HT1080 (cell line): ENCODE measurements around the gene SMCHD1. TPM values are rescaled to one million over a fixed set of nuclear protein-coding genes. Genes with fewer than 3 reads are reported as not detected.
A peak's percentile ranks its signal among the peaks of the same experiment; 100 is the strongest.
"Not testable (repeated sequence)": the region's sequence is repeated elsewhere in the genome, so short reads cannot be mapped to it uniquely, and the experiment has no call there.

Source experiments
- DNase-seq: peaks from one replicate; pipeline ENCODE4 v3.0.0-alpha.2; 2015; ENCODE audit warnings: low read depth
- total RNA-seq: library from RNA; depleted of rRNA; stranded (reverse); fragments of >200 nt; shearing (Covaris generic); gene quantifications from 2 replicates; pipeline ENCODE4 v1.2.3, GENCODE V29; 2014

Gene SMCHD1
- total RNA-seq, 1 experiment from 2014 or later: 41.8 TPM

DNA sequence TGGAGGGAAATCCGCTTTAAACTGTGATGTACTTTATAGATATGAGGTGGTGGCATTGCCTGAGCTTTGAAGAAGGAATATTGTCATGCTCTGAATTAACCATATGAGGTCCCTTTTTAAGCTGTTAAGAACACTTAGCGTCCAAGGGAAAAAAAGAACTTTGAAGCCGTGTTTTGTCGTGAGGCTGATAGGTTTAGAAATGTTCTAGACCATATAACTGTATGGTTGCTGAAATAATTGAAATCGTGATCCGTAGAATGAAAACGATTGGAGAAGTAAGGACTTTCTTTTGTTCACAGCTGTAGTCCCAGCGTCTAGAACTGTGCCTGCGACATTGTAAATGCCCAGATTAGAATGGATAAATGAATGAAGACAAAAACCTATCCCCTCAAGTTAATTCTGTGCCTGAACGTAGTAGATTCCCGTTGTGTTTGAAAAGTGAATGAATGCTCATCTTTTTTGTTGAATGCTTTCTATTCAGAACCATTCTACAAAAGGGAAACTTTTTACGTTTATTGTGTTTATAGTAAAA, 1.5 kb downstream of the SMCHD1 start:
- no peak for DNase-seq

DNA sequence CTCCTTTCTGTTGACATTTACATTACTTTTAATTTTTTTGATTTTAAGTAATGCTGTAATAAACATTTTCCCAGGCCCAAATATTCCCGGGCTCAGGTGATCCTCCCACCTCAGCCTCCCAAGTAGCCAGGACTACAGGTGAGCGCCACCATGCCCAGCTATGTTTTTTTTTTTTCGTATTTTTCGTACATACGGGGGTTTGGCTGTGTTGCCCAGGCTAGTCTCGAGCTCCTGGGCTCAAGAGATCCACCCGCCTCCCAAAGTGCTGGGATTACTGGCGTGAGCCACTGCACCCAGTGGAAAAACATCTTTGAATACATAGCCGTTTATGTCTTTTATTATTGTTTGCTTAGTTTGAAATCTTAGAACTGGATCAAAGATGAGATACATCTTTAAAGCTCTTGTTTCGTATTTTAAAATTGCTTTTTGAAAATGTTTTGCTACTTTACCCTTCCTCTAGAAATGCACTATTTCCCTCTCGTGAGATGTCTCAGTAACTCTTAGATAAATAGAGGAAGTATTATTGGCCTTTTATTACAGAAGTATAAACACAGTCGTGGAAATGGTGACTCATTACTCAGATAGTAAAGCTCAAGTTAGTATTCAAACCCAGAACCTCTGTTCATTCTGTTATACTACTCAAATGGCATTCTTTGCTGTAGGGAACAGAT, 2.4 kb downstream of the SMCHD1 start:
- peak; percentile 56 for DNase-seq

DNA sequence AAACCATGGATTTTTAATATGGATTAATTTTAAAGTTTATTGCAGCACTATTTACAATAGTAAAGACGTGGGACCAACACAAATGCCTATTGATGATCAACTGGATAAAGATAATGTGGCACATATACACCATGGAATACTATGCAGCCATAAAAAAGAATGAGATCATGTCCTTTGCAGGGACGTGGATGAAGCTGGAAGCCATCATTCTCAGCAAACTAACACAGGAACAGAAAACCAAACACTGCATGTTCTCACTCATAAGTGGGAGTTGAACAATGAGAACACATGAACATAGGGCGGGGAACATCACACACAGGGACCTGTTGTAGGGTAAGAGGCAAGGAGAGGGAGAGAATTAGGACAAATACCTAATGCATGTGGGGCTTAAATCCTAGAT, 5.3 kb downstream of the SMCHD1 start:
- not testable (repeated sequence) for DNase-seq

DNA sequence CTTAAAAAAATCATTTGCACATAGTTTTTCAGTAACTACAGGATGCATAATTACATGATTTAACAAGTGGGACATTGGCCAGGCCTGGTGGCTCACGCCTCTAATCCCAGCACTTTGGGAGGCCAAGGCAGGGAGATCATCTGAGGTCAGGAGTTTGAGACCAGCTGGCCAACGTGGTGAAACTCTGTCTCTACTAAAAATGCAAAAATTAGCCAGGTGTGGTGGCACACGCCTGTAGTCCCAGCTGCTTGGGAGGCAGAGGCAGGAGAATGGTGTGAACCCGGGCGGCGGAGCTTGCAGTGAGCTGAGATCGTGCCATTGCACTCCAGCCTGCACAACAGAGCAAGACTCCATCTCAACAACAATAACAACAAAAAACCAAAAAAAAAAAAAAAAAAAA, 6.8 kb downstream of the SMCHD1 start:
- not testable (repeated sequence) for DNase-seq

DNA sequence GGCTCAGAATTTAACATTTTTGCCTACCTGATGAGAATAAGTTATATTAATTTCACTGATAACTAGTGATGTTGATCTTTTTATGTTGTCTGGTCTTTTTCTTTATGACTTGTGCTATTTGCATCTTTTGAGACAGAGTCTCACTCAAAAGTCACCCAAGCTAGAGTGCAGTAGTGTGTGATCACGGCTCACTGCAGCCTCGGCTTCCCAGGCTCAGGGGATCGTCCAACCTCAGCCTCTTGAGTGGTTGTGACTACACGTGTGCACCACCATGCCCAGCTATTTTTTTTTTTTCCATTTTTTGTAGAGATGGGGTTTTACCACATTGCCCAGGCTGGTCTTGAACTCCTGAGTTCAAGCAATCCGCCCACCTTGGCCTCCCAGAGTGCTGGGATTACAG, 7.5 kb downstream of the SMCHD1 start:
- no peak for DNase-seq

DNA sequence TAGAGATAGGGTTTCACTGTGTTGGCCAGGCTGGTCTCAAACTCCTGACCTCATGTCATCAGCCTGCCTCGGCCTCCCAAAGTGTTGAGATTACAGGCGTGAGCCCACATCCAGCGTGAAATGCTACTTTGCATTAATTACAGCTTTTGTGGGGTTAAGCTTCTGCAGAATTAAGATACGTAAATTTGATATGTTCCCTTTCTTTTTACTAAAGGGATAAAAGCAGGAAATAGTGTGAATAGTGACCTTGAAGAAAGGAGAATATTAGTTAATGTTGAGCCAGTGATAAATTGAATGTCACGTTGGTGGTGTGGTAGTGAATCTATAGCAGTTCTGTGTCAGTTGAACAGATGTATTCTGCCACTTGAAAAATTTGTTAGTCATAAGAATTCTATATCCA, 16.9 kb downstream of the SMCHD1 start:
- DNase-seq: no peak

DNA sequence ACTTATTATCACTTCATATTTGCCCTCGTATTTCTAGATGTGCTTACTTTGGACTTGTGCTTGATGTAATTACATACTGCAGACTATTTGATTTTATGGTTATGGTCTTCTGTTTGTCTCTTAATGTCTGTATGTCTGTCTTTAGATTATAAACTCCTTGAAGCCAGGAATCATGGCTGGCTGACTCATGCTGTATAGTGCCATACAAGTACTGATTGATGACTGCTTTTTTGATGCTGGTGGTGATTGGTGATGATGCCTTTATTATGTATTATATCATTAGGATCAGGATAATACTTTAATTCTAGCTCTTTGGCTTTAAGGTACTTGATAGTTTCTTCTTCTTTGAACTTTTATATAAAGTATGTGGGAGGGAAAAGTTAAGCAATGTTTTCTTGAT, 17.3 kb downstream of the SMCHD1 start:
- DNase-seq: no peak

DNA sequence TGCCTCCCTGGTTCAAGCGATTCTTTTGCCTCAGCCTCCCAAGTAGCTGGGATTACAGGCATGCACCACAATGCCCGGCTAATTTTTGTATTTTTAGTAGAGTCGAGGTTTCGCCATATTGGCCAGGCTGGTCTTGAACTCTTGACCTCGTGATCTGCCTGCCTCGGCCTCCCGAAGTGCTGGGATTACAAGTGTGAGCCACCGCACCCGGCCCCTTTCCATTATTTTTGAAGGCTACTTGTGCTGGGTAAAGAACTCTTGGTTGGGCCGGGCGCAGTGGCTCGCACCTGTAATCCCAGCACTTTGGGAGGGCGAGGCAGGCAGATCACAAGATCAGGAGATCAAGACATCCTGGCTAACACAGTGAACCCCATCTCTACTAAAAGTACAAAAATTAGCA, 23.4 kb downstream of the SMCHD1 start:
- not testable (repeated sequence) for DNase-seq

DNA sequence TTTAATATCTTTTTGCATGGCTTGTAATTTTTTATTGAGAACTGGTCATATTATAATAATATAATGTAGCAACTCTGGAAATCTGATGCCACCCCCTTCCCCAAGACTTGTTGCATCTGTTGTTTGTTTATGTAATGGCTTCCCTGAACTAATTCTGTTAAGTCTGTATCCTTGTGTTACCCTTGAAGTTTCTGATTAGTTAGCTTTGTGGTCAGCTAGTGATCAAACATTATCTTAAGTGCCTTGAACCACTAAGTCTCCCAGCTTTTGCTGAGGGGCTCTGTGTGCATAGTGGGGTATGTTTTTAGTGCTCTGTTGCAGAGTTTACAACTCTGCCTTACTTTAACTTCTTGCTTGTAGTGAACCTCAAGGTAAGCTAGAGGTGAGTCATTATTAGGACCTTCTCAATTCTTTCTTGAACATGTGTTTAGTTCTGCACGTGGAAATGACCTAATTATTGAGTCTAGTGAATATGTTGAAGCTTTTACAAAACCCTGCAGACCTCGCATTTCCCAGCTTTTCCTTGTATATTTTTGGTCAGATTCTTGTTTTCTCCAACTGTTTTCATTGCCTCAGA, 24.8 kb downstream of the SMCHD1 start:
- no peak for DNase-seq

DNA sequence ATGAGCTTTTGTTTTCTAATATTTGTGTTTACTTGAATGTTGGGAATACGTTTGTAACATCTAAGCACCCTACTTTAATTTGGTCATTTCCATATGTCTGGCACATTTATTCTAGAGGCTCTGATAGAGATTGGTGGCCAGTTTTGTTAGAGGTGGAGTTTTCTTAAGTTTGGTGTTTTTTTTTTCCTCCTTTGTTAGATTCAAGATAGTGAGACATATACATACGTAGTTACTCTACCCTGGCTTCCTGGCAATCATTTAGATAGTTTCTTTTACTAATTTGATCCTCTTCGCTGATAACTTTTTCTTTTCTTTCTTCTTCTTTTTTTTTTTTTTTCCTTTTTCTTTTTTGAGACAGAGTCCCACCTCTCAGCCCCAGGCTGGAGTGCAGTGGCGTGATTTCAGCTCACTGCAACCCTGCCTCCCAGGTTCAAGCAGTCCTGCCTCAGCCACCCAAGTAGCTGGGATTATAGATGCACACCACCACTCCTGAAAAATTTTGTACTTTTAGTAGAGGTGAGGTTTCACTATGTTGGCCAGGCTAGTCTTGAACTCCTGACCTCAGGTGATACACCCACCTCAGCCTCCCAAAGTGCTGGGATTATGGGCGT, 26.6 kb downstream of the SMCHD1 start:
- no peak for DNase-seq

DNA sequence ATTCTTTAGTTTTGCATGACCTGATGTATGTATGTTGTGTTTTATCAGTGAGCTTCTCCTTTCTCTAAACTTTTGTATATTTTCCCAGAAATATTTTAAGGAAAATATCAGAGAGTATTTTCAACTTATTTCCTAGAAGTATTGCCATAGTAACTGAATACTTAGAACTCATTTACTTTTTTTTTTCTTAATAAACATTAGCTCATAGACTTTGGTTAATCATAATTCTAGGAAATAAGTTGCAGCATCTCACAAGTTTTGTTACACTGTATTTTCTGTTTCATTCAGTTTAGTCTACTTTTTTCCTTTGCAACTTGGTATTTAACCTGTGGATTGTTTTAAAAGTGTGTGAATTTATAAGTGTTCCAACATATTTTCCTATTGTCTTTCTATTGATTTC, 27.5 kb downstream of the SMCHD1 start:
- no peak for DNase-seq

DNA sequence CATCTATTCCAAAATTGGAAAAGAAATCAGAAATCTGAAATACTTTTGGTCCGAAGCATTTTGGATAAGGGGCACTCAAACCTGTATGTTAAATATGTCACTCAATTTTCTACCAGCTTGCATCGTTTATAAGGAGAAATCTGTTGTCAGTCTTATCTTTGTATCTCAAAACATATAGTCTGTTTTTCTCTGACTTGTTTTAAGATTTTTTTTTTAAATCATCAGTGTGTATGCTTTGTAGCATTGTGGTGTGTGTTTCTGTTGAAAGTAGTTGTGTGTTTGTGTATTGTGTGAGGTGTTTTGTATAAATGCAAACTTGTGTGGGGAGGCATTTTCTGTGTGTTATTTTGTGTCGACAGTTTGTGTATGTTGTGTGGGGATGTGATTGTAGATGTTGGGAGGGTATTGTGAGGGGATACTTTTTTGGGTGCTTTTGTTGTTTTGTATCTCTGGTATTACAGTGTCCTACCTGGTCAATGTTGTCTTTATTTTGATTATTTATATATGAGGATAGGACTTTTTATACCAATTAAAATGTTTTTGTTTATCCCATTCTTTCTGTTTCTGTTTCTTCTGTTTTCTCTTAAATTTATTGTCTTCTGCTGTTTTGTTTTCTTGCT, 30.9 kb downstream of the SMCHD1 start:
- no peak for DNase-seq

DNA sequence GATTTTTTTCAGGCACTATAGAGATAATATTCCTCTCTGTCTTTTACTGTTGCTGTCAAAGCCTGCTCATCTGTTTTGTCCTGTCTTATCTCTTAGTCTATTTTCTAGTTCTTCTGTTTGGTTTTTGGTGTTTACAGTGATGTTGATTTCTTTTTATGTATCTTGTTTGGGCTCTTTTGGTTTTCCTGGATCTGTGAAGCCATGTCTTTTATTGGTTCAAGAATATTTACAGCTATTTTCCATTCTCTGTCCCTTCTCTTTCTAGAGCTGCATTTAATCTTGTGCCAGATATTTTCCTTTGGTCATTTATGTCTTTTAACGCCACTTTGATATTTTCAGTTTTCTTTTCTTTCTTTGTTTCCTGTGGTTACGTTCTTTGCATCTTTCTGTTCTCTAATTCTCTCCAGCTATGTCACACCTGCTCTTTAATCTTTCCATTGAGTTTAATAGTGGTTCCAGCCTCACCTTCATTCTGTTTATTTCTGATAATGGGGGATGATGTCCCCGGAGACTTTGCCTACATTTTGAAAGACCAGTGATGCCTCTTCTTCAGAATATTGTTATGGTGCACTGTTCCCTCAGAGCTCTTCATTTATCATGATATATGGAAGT, 32.0 kb downstream of the SMCHD1 start:
- DNase-seq: no peak

DNA sequence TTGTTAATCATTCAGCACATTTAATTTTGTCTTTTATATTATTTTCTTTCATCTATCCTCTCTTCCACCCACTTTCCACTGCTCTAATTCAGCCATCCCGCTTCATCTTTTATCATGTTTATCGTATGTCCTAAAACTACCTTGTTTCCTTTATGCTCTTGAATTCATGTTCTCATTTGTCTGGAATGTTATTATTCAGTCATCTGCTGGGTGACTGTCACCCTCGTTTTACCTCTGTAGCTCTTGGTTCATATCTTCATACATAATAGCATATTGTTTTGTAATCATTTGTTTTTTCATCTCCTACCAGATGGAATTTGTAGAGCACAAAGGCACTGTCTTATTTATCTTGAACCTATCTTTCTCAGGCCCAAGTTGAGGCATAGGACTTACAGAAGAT, 37.0 kb downstream of the SMCHD1 start:
- DNase-seq: no peak

DNA sequence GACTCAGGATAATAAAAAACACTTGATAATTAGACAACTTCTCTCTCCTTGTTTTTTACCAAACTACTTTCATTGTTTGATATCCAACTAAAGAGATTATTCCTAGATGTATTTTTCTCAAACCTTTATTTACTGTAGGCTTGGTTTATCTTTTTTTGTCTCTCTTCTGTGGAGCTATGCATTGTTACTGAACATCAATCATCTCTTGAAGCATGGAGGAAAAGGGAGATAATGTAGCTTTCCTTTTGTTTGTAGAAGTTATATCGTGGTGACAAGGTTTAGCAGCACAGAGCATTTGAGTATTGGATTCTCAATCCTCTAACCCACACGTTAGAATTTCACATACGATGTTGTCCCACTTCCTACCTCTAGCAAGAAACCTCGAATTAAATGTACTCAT, 41.7 kb downstream of the SMCHD1 start:
- no peak for DNase-seq

DNA sequence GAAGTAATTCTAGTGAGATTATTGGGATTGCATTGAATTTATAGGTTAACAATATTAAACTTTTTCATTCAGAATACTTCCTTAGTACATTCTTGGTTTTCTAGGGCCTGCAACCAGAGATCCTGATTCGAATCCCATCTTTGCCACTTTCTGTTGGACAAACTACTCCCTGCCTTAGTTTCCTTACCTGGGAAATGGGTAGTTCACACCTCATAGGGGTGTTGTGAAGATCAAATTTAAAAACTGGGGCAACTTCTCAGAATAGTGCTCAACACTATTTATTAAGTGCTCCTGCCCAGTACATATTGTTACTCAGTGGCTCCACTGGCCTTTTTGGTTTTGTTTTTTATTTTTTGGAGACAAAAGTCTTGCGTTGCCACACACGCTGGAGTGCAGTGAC, 43.5 kb downstream of the SMCHD1 start:
- no peak for DNase-seq

DNA sequence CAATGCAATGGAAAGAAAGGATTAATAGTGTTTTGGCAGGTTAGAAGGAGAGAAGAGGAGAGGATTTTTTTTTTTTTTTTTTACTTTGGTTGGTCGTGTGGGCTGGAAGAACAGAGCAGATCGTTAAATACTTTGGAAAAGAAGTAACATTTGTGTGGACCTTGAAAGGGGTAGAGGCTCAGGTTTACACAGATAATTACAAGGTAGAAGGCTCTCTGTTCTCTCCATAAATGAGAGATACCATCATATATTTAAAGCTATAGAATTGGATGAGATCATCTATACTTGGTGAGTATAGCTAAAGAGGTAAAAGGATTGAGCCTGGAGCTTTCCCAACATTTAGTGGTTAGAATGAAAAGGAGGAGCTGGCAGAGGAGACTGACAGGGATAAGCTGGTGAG, 49.0 kb downstream of the SMCHD1 start:
- no peak for DNase-seq

DNA sequence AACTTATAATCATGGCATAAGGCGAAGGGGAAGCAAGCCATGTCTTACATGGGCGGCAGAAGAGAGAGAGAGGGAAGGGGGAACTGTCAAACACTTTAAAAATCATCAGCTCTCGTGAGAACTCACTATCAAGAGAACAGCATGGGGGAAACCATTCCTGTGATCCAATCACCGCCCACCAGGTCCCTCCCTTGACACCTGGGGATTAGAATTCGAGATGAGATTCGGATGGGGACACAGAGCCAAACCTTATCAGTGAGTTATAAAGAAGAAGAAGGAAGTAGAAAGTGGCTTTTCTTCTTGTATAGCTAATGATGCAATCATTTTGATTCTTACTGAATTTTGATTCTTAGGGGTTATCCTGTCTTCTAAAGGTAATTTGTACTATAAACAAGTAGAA, 51.4 kb downstream of the SMCHD1 start:
- DNase-seq: no peak

DNA sequence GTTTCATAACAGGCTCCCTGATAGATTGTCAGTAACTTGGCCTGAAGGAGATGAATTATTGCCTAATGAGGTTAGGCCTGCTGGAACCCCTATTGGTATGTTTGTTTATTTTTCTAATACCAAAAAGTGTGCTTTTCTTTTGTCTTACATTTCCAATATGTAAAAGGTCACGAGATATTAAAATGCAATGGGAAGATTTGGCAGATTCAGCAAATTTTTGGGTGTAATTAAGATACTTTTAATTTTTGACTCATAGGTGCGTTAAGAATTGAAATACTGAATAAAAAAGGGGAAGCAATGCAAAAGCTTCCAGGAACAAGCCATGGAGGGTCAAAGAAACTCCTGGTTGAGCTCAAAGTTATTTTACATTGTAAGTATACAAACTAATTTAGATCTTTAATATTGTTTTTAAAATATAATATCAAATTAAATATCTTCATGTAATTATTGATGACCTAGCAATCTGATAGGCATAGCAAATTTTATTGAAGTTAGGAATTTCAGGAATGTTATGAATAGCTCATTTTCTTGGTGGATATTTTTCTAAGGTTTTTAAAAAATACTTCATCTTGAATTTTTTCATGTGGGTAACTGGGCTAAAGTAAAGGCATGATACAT, 52.1 kb downstream of the SMCHD1 start:
- no peak for DNase-seq

DNA sequence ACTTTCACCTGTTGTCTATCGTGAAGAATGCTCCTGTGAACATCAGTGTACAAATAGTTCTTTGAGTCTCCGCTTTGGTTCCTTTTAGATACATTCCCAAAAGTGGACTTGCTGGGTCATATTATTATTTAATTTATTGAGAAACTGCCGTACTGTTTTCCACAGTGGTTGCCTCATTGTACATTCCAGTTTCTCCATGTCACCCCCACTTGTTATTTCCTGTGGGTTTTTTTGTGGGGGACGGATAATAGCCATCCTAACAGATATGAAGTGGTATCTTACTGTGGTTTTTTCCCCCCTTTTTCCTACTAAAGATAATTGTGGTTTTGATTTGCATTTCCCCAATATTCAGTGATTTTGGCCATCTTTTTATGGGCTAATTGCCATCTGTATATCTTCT, 53.8 kb downstream of the SMCHD1 start:
- DNase-seq: no peak

DNA sequence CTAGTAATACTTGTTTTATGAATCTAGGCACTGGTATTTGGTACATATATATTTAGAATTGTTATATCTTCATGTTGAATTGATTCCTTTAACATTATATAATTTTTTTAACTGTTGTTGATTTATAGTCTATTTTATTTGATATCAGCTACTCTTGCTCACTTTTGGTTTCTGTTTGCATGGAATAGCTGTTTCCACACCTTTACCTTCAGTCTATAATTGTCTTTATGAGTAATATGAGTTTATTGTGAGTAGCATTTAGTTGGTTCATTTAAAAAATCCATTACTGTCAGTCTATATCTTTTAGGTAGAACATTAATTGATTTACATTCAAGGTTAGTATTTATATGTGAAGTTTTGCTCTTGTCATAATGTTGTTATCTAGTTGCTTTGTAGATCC, 58.6 kb downstream of the SMCHD1 start:
- no peak for DNase-seq

DNA sequence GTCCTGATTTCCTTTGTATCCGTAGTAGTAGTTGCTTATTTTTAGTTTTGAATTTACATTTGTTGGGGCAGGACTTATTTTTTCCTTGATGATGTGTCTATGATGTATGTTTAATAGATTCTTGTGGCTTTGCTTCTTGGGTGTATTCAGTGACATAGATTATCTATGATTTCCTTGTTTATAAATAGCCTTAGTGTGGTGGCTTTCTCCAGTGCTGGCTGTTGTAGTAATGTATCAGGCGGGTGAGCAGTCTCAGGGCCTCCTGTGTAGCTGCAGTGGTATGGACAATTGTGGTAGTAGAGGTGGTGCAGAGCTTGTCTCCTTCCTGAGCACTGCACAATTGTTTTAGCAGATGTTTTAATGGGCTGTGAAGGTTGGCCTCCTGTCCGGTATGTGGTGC, 60.5 kb downstream of the SMCHD1 start:
- no peak for DNase-seq
